Tibial artery (tissue), 4 donors: ENCODE results near the gene AIG1.

Experiments
- DNase-seq, 2 donors: peaks; one replicate each; pipeline ENCODE4 v3.0.0-alpha.2; 2019
- H3K27ac ChIP-seq, 2 donors: fragments of 200-600 bp; sonication (generic) in 1 of 2; 1 replicate in 1 of 2; 2 replicates in 1 of 2; pipeline ENCODE4 v1.5.1; 2018 to 2019; ENCODE audit warnings: mild to moderate bottlenecking in 1 of 2
- H3K27me3 ChIP-seq, 2 donors: fragments of 200-600 bp; sonication (generic) in 1 of 2; one replicate each; pipeline versions ENCODE4 v1.5.1 to v1.6.0; 2016 to 2019
- H3K36me3 ChIP-seq, 3 donors: fragments of 200-600 bp; sonication (generic) in 2 of 3; one replicate each; pipeline ENCODE4 v1.5.1; 2016 to 2019; ENCODE audit warnings: mild to moderate bottlenecking in 2 of 3
- H3K4me1 ChIP-seq, 4 donors: fragments of 200-600 bp; sonication (generic) in 2 of 4; 1 replicate in 3 of 4; 2 replicates in 1 of 4; pipeline ENCODE4 v1.5.1; 2016 to 2019
- H3K4me3 ChIP-seq, 2 donors: fragments of 200-600 bp; sonication (generic) in 1 of 2; 1 replicate in 1 of 2; 2 replicates in 1 of 2; pipeline ENCODE4 v1.5.1; 2018 to 2019; ENCODE audit warnings: mild to moderate bottlenecking in 2 of 2
- H3K9me3 ChIP-seq, 3 donors: fragments of 200-600 bp; sonication (generic) in 1 of 3; one replicate each; pipeline ENCODE4 v1.5.1; 2016 to 2019
- CTCF ChIP-seq, 2 experiments: fragments of 200-600 bp in 1 of 2; fragments of 450-650 bp in 1 of 2; IDR thresholded peaks; one replicate each; pipeline ENCODE4 v1.5.1; 2017 to 2019; ENCODE audit warnings: antibody characterized with exemption in 2 of 2, mild to moderate bottlenecking in 1 of 2, moderate library complexity in 1 of 2
- intact Hi-C: fragments of 100-400 bp; cut with DNase I; formaldehyde crosslinking; loops from one replicate; pipeline ENCODE4 v1.15.0; 2023; ENCODE audit warnings: low total_unique reads

The AIG1 gene

GRCh38 chr6:143098054-143098671, 37.5 kb downstream of the AIG1 start:
- intact Hi-C loops, result no loop called here
- H3K4me1 ChIP-seq, result no peaks in the 10 kb centered on the region
- no peak for TF ChIP-seq CTCF (IDR thresholded peaks at IDR 0.05)
- no peak overlapping the region for H3K27ac ChIP-seq
- H3K27me3 ChIP-seq, result no peaks in the 10 kb centered on the region
- H3K4me3 ChIP-seq, result no peak overlapping the region
- DNase-seq, result no peak
- H3K36me3 ChIP-seq, result no peaks in the 10 kb centered on the region
- no peaks in the 10 kb centered on the region for H3K9me3 ChIP-seq

DNA sequence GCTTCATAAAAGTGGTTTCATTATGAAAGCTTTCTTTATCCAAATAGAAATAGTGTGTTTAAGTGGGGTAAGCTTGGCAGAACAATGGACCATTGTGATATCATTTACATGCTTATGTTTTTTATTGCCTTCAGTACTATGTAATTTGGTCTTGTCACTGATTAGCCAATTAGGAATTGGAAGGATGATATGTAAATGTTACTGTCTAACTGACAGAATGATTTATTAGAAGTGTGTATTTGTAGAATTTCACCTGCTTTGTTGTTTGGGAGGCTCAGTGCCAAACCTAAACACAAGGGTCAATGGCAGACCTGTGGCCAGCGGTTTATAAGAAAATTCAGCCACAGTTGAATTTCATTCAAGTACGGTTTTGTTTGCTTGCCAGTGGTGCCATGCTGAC, 39.0 kb downstream of the AIG1 start:
- intact Hi-C loops, result no loop called here
- no peak for TF ChIP-seq CTCF (IDR thresholded peaks at IDR 0.05)
- H3K4me3 ChIP-seq, result no peak overlapping the region
- no peaks in the 10 kb centered on the region for H3K9me3 ChIP-seq
- H3K4me1 ChIP-seq, result no peaks in the 10 kb centered on the region
- no peak for DNase-seq
- H3K27me3 ChIP-seq, result no peaks in the 10 kb centered on the region
- no peaks in the 10 kb centered on the region for H3K36me3 ChIP-seq
- no peak overlapping the region for H3K27ac ChIP-seq

DNA sequence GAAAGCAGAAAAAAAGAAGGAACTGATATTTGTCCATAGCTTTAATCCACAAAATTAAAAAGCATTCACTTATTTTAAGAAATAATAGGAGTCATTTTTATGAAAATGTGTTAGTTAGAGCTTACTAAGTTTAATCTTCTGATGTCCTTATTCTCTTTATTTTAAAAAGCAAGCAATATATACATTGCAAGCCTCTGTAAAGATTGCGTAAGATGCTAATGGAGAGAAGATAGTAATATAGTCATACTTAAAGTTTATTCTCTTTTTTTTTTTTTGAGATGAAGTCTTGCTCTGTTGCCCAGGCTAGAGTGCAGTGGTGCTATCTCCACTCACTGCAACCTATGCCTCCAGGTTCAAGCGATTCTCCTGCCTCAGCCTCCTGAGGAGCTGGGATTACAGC, 39.7 kb downstream of the AIG1 start:
- Histone ChIP-seq H3K4me1 (no peaks in the 10 kb centered on the region), H3K27ac (no peak overlapping the region), H3K9me3 (no peaks in the 10 kb centered on the region), H3K4me3 (no peak overlapping the region), H3K36me3 (no peaks in the 10 kb centered on the region), H3K27me3 (no peaks in the 10 kb centered on the region)
- TF ChIP-seq CTCF (IDR thresholded peaks at IDR 0.05), result no peak
- no peak for DNase-seq
- intact Hi-C loops, result no loop called here

DNA sequence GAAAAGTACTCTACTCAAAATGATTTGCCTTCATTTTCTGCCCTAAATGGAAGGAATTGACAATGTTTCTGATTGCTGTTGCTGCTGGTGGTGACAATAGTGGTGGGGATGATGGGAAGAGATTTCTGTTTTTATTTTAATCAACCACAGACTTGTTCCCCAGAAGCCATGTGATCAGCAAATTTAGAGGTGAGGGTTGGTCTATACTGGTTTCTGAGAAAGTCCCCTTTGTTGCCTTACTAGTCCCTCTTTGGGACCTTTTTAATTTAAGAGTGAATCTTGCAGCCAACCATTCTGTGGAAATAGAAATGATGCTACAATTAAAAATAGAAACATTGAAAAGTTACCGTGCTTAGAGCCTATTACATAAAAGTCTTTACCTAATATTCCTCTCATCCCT, 43.2 kb downstream of the AIG1 start:
- intact Hi-C loops, result no loop called here
- TF ChIP-seq CTCF (IDR thresholded peaks at IDR 0.05), result no peak
- Histone ChIP-seq H3K4me3 (no peak overlapping the region), H3K27ac (no peak overlapping the region), H3K27me3 (no peaks in the 10 kb centered on the region), H3K9me3 (no peaks in the 10 kb centered on the region), H3K4me1 (no peaks in the 10 kb centered on the region), H3K36me3 (no peaks in the 10 kb centered on the region)
- DNase-seq, result no peak

- intact Hi-C loops, result no loop called here
- no peak overlapping the region for H3K27ac ChIP-seq
- TF ChIP-seq CTCF (IDR thresholded peaks at IDR 0.05), result no peak
Observed at GRCh38 chr6:143107440-143107839, 46.8 kb downstream of the AIG1 start.

More at GRCh38 chr6:143107440-143107839, 46.8 kb downstream of the AIG1 start:
- Histone ChIP-seq H3K9me3 (no peaks in the 10 kb centered on the region), H3K27me3 (no peaks in the 10 kb centered on the region), H3K4me1 (no peaks in the 10 kb centered on the region), H3K4me3 (no peak overlapping the region), H3K36me3 (no peaks in the 10 kb centered on the region)
- no peak for DNase-seq
